HUDEP-2 (cell line): ENCODE measurements around the gene FHOD3.
A peak's percentile ranks its signal among the peaks of the same experiment; 100 is the strongest.
"Not testable (repeated sequence)": the region's sequence is repeated elsewhere in the genome, so short reads cannot be mapped to it uniquely, and the experiment has no call there.

Source experiments
- DNase-seq, 76 experiments: peaks; one replicate each; lab custom pipeline; 2025; ENCODE audit not compliant: unreplicated experiment in 76 of 76; lab: John Stamatoyannopoulos, UW

The FHOD3 gene

DNA sequence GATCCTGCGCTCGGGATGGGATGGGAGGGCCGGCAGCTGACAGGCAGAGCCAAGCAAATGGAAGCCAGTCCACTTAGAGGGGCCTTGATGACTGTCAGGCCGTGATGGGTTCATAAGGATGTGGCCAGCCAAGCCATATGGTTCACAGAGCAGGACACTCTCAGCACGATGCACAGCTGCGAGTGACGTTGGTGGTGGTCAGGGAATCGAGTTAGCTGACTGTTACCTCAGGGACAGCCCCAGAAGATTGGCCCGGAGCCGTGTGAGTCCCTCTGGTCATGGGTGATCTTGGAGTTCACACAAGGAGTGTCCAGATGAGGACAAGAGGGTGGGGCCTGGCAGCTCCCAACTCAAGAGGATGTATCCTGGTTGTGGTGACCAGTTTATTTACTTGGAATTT, 461.1 kb downstream of the FHOD3 start:
- no peak for DNase-seq

DNA sequence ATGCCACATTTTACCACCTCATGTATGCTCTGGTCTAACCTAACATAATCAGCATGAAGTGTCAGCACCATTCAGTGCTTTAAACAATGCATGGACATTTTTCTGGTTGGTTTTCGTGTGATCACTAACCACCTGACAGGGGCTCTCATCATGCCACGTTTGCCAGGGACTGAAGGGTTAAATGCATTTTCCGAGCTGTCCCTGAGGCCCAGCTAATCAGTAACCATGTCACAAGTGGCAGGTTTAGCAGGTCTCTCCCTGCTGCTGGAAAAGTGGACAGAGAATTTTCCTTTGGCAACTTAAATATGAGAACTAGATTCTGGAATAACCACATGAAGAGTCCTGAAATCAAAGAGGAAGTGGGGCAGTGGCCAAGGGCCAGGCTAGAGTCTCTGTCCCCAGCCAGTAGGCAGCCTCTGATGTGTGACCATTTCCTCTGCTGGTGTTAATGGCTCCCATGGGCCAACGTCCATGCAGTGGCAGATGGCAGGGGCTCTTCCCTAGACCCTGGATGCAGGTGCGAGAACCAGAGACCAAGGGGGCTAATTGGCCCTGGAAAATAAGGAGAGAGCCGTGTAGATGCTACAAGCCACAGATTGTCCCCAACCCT, 461.8 kb downstream of the FHOD3 start:
- no peak for DNase-seq

DNA sequence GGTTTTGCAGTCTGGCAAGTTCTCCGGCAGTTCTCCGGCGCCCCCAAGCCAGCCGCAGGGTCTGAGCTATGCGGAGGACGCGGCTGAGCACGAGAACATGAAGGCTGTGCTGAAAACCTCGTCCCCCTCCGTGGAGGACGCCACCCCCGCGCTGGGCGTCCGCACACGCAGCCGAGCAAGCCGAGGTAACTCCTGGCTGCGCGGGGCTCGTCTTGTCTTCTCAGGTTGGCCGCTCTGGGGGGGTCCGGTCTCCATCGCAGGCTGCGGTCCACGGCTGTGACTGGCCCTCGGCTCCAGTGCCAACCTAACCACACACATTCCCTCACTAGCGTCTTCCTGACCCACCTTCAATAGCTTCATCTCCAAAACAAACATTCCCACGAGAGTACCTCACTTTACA, 463.1 kb downstream of the FHOD3 start:
- DNase-seq, result no peak

DNA sequence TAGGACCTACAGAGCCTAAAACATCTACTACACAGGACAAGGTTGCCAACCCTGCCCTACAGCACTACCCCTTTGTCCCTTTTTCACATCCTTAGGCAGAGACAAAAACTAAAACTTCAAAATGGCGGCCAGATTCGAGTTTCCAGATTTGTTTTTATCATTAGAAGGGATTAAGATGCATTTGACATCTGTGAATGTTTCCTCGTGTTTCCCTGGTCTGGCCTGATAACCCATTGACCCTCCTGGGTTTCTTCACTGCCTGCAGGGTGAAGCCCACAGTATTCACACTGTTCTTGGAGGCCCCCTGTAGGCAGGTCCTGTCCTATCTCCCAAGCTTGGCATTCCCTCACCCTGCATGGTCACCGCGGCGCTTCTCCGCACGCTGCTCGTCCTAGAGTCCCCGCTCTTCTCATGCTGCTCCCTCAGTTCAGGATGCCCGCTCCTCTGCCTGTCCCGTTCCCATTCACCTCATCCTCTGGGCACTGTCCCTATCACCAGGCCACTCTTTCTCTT, 463.7 kb downstream of the FHOD3 start:
- peak in 1 of 76 experiments; percentile 24 for DNase-seq

DNA sequence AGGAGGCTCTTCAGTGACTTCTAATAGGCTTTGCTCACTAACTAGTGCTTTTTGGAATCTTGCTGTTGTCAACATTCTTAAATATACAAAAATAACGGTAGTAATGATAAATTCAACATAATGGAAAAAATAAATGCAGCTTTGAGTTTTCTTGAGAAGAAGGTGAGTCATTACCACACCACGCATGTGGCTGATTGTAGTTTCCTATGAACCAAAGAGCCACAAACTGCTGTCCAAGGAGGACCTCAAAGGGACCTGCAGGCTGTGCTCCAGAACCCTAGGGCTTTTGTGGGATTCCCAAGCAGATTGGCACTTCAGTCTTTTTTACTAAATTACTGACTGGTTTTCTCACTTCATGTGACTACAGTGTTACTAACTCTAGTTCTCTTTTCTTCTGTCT, 464.6 kb downstream of the FHOD3 start:
- DNase-seq, result no peak

DNA sequence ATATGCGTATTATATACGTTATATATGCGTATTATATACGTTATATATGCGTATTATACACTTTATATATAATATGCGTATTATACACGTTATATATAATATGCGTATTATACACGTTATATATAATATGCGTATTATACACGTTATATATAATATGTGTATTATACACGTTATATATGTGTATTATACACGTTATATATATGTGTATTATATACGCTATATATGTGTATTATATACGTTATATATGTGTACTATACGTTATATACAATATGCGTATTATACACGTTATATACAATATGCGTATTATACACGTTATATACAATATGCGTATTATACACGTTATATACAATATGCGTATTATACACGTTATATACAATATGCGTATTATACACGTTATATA, 465.5 kb downstream of the FHOD3 start:
- DNase-seq, result not testable (repeated sequence)

DNA sequence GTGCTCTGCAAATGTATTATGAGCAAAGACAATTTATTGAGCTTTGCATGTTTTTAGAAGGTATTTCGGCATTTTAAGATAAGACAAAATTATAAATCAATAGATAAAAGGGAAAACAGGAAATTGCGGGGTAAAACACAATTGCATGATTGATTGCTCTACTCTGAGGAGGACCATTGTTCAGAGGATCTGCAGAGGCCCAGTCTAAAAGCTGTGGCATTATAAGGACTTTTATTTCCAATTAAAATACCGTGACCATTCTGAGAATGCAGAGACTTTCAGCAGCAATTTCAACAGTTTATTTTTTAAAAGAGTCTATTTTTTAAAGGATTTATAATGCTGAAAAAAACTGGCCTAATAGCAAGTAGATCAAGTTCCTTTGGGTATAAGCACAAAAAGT, 469.3 kb downstream of the FHOD3 start:
- no peak for DNase-seq

DNA sequence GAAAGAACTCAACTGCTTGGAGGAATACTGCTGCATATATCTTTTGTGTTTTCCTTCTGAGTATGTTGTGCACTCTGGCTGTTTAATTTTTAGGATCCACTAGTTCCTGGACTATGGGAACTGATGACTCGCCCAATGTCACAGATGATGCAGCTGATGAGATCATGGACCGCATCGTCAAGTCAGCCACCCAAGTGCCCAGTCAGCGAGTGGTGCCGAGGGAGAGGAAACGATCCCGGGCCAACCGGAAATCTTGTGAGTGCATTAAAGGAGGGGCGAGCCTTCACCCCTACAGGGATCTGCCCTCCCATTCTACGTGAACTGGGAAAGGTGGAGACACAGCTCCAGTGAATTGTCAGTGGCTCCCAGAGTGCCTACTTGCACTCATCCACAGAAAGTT, 471.7 kb downstream of the FHOD3 start:
- DNase-seq, result no peak

DNA sequence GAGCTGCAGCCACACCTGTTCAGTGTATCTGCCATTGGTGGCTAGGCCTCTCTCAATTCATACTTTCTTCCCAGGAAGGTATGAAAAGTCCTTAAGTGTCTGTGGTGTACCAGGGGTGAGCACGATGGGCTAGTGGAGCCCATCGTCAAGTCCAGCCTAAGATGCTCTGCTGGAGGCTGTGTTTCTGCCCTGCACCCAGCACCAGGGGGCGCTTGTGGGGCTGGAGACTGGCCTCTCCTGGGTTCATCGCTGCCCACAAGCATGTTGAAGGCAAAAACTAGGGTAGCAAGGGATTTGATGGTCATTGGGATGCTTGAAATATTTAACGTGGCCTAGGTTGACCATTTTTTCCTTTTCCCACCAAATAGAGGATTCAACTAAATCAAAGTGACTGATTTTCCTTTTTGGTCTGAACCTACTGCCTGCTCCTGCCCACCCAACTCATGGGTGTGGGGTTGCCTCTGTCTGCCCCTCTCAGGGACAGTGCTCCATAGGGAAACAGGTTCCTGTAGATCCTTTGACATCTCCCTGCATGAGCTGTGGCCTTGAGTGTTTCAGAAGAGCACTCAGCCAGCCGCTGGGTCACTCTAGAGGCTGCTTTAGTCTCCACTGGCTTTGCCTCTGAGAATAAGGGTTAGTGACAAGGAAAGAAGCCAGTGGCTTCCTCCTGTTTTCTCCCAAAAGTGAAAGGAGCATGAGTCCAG, 472.2 kb downstream of the FHOD3 start:
- DNase-seq, result peak in 54 of 76 experiments; percentile 2 to 75 (median 46)

DNA sequence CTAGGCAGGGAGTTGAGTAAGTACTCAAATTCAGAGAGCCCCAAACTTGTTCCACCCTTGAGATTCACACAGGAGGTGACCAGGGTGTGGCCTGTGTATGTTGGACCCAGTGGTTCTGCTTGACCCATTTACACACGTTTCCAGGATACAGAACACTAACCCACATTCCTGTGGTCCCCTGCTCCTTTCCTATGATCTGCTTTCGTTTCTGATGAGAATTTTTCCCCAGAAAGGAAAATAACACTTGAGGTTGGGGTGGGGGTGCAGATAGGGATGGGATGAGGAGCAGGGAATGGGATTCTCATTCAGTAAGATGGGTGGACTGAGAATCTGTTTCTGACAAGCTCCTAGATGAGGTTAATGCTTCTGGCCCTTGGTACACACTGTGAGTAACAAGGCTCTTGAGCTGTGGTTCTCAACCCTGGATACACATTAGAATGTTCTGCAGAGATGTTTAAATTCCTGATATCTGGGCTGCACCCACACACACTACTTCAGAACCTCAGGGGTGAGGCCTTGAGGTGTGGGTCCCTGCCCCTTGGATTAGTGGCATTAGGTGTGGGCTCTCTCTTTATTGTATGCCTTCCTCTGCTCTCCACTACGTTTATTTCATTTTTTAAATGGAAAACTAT, 472.9 kb downstream of the FHOD3 start:
- DNase-seq, result no peak

DNA sequence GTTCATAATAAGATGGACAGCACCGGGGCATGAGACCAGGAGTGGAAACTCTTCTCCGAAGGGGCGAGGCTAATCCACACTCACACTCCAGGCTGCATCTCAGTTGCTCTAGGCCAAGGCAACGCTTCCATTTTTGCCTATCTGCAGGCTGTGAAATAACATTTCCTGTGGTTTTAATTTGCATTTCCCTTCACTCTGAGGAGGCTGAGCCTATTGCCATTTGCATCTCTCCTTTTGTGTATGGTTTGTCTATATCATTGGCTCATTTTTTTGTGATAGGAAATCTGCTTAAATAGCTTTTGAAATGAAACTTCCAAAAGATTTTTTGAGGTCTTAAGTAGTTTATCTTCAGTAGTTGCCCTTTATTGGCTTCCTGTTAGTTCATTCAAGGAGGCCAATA, 473.7 kb downstream of the FHOD3 start:
- no peak for DNase-seq

DNA sequence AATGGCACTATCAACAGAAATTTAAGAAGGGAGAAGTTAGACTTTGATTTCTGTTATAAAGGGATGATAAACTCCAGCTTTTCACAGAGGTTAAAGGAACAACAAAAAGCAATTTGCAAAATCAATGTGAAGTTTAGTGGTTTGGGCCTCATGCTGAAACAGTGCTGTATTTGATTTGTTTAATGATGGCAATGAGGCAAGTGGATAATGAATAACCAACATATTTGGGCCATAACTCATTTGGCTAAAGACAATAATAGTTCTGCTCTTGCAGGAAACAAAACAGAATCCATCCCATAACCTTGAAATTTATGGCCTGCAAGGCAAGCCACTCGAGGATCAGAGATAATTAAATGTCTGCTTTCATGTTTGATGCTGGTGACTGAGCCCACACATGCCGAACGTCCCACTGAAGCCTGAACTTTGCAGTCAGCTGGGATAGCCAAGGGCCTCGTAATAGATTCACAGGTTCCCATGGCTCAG, 474.8 kb downstream of the FHOD3 start:
- no peak for DNase-seq

DNA sequence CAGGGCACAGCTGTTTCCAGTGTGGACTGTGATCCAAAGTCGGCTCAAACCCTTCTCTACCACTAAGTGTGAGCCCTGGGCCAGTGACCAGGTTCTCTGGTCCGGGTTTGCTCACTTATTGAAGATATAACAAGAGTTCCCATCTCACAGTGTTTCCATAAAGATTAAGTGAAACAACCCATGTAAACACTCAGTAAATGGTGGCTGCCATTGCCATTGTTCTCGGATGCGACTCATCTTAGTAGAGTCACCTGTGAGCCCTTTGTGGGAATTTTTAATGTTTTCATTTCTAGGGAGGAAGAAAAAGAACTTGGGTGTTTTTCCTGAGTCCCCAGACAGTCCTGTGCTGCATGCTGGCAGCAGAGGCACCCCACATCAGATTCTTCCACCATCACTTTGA, 477.9 kb downstream of the FHOD3 start:
- no peak for DNase-seq

DNA sequence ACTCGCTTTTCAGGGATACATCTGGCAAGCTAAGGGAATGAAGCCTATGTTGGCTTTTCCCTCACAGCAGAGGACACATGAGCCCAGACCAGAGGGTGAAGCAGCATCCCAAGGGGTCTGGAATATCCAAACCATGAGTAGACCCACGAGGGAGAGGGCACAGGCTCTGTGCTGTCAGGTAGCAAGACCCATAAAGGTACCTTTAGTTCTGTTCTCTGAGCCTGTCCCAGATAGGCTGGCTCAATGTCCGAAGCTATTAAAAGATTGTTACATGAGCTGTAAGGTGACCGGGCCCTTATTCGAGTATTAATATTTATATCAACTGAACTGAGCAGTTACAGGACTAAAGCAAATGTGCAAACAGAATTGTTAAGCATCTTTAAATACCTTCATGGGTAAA, 479.1 kb downstream of the FHOD3 start:
- no peak for DNase-seq

DNA sequence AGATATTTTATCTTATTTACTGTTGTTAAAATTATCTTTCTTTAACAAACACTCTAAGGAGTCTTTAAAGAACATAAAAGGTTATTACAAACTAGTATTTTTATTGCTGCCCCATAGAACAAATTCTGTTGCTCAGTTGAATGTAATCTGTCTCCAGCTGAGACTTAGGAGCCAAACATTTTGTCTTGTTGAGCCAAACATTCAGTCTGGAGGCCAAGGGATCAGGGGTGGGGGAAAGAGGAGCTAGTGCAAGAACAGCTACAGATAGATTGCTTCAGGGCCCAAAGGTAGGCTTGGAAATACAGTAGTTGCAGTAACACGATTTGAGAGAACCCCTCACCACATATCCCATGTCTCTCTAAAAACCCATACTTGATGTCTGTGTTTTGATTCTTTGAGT, 480.1 kb downstream of the FHOD3 start:
- DNase-seq, result no peak

DNA sequence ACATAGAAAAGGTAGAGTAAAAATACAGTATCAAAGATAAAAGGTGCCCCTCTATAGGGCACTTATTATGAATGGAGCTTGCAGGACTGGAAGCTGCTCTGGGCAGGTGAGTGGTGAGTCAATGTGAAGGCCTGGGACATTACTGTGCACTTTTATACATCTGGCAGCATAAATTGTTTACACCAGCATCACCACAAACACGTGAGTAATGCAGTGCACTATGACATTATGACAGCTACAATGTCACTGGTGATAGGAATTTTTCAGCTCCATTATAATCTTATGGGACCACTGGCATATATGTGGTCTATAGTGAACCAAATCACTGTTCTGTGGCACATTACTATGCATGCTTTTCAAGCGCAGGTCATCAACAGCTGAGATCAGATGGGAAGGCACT, 483.2 kb downstream of the FHOD3 start:
- DNase-seq, result no peak

DNA sequence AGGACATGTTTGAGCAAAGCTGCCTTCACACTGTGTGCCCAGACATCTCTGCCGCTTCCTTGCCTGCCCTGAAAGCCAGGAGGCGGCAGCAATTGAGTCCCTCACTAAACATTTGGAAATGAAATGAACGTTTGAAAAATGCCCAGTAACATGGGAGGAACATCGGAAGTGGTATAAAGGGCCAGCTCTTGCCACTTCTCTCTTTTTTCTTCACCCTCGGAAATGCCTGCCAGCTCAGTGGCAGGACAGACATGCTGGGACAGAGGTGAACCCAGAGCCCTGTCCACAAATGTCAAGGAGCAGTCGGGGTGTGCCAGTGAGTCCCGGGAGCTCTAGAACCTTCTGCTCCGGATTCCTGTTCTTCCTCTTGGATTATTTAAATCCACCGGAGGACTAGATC, 485.2 kb downstream of the FHOD3 start:
- no peak for DNase-seq

DNA sequence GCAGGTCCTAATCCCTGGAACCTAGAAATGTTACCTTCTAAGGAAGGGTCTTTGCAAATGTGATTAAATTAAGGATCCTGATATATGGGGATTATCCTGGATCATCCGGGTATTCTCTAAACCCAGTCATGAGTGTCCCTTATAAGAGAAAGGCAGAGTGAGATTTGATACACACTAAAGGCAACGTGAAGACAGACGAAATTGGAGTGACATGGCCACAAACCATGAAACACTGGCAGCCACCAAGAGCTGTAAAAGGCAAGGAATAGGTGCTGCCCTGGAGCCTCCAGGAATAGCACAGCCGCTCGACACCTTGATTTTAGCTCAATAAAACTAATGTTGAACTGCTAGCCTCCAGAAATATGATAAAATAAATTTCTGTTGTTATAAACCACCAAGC, 486.3 kb downstream of the FHOD3 start:
- DNase-seq, result no peak

DNA sequence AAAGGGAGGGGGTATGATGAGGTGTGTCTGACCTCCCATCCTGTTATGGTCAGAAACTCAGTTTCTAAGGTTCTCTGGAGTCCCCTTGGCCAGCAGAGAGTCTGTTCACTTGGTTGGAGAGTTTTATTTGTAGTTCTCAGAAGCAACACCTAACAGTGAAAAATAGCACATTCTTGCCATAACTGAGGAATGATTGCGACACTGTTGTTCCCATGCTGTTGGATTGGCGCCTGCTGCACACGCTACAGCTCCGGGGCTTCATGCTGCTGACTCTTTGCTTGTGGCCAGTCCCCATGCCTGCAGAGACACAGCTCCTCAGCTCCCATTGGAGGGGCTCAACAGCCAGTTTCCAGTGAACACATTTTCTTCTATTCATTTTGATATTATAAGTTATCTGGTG, 489.2 kb downstream of the FHOD3 start:
- no peak for DNase-seq

DNA sequence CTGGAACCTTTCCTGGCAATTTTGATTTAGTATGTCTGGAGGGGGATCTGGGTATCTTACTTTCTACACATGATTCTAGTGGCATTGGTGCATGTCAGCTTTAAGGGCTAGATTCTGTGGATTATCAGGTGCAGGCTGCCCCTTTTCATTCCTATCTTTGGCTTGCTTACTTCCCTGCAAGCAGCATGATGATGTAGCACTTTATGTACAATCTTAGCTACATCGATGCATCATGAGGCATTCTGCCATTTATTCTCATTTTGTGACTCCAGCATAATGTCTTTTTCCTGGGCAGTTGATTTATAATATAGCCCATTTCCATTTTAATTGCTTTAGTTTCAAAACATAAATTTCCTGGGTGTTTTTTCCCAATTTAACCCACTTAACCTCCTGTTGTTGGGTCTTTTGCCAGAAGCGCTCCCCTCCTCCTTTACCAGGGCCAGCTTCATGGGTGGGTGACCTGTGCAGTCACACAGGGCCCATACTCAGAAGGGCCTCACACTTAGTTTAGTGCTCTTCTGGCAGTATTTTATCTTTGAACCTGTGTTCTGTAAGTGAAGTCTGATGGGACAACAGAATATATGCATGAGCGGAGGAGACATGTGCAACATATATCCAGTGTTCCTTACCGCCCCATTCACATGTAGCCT, 495.2 kb downstream of the FHOD3 start:
- no peak for DNase-seq

DNA sequence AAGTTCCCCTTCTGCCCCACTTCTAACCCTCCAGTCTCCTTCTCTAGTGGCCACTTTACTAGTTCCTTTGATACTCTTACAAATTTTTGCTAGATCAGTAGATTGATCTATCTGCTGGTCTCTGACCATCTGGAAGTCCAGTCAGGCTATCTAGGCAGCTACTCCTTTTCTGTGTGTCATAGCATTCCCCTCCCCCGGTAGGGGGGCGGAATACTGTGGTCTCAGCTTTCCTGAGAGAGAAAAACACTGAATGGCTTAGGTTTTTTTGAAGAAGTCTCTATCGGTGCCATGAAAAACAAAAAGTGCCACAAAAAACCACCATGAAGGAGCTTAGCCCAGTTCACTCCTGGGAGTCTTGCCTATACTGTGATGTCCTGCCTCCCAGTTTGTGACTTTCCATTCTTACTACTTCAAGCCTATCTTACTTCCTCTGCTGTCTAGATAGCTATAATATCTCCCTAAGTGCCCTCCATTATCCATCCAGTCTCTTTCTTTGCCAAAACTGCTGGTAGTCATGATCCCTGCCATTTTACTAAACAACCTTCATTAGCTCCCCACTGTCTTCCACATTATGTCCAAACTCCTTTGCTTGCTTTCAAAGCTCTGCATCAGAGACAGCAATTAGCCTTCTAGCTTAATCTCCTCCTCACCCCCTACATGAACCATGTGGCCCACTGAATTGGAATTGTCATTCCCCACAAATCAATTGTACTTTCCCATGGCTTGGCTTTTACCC, 501.4 kb downstream of the FHOD3 start:
- DNase-seq, result peak in 1 of 76 experiments; percentile 6
